Measurements from ENCODE around the gene MLKL.
"Not testable (repeated sequence)": the region's sequence is repeated elsewhere in the genome, so short reads cannot be mapped to it uniquely, and the experiment has no call there.

The MLKL gene

DNA sequence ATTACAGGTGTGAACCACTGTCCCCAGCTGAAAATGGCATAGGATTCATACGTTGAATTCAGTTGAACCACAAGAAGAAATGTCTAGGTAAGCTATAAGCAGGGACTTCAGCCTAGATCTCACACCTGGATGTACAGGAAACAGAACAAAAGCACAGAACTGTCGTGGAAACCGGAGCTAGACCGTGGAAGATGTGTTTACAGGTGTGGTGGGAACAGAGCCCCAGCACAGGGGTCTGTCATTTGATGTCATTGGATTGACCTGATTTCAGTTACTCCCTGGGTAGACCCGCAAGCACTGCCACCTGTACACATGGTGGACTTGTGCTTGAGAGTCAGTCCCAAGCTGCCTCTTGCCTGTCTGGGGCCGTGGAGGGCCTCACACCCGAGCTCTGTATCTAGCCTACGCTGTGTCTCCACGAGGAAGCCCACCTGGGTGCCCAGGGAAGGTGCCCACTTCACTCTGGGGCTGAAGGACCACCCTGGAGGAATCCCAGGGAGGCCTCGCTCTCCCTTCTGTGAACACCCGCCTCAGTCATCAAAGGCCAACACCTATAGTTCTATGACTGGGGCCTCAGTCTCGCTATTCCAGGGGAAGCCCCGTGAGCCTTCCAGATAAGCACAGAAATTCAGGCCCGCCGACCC lies 32.2 kb upstream of the MLKL start:
- no peak for DNase-seq (ENCODE audit: low spot score)

DNA sequence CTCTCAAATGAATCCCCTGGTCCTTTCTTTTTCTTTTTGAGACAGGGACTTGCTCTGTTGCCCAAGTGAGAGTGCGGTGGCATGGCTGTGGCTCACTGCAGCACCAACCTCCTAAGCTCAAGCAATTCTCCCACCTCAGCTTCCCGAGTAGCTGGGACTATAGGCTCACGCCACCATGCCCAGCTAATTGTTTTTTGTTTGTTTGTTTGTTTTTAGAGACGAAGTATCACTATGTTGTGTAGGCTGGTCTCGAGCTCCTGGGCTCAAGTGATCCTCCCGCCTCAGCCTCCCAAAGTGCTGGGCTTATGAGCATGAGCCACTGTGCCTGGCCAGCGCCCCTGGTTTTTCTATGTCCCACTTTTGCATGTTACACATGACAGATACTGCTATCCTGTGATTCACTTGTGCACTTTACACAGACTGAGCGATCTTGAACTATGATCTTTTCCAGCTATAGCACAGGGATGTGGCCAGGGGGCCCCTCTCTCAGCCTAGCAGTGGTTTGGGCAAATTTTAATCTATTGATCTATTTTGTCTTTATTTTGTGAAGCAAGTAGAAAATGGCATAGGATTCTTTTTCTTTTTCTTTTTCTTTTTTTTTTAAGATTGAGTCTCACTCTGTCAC lies 31.3 kb upstream of the MLKL start:
- DNase-seq (ENCODE audit: low spot score) = no peak

DNA sequence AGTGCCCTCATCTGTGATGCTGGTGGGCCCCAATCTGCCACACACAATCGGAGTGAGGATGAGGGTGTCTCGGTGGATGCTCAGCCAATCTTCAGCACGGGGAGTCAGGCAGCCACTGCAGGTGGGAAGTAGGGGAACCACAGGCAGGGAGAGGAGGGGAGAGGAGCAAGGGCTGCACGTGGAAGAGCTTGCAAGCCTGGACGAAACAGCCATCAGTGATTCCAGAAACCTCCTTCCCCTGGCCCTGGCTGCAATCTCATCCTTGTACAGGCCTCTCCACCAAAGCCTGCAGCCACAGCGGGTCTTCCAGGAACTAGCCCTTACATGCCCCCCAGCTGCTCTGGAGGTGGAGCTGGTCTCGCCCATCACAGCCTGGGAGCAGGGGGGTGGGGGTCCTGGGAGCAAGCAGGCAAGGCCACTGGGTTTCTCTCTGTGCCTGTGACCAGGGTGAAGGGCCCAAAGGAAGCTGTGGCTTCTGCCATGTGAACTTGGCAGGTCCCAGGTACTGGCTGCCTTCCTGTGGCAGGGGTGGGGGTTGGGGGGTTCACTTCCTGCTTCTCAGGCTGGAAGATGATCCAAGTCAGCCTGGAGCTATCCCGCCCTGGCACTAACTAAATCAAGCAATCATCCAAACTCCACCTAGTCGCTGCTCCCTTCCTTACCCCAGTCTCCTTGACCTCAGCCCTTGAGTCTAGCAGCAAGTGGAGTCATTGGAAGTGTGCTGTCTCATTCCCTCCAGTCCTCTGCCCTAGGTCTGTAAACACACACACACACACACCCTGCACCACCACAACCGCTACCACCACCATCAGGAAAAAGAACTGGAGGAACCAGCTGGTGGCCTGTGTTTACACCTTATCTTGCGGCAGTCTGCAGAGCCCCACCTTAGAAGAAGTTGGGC lies 29.4 kb upstream of the MLKL start:
- no peak for DNase-seq (ENCODE audit: low spot score)

DNA sequence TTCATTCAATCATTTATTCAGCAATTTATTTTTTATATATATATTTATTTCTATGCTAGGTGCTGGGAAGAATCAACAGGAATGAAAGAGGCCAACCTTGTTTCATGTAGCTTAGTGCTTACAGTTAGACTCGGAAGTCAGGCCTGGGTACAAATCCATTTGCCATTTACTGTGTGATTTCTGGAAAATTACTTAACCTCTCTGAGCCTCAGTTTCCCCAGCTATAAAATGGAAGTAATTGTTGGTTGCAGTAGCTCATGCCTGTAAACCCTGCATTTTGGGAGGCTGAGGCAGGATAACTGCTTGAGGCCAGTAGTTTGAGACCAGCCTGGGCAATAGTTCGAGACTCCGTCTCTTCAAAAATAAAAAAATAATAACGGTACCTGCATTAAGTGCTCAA lies 27.2 kb upstream of the MLKL start:
- DNase-seq (ENCODE audit: low spot score) = no peak

DNA sequence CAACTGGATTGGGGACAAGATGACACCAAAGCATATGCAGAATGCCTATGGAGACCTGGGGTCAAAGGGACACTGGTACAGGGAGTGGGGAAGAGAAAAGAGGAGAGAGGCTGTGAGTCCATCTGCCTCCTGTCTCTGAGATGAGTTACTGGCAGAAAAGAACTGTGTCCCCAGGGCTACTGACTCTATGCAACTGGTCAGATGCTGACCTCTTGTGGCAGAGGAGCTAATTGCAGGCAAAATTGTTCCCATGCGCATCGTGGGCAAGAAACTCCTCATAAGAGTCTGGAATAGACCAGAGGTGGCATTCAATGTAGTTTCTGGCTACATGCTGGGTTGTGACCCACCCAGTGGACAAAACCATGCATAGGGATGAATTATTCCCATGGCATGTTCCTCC lies 26.1 kb upstream of the MLKL start:
- no peak for DNase-seq (ENCODE audit: low spot score)

DNA sequence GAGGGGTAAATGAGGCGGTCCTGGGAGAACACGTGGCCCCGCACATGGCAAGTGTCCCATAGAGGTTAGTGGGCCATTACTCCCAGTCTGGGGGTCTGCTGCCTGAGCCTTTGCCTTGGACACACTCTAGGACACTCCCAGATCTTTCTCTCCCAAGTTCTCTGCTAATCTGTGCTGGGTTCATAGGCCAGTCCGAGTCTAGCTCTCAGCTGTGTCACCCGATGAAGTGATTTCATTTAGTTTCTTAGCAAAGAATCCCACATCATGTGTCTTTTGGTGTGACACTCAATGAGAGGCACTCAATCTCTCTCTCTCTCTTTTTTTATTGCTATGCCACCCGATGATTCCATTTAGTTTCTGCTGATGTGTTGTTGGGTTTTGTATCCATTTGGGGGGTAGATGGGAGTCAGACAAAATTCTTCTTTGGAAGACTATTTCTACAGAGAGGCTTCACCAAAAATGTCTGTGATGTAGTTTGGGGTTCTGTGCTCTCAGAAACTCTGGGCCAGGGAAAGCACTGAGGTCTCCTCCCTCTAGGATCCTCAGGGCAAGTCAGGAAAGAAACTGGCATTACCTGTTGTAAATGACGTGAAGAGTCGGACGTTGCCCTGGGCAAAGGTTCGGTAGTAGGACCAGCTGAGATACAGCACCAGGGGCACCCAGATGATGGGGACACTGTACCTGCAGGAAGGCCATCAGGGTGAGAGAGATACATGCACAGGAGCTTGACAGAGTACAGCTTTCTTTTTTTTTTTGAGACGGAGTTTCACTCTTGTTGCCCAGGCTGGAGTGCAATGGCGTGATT lies 25.2 kb upstream of the MLKL start:
- no peak for DNase-seq (ENCODE audit: low spot score)

DNA sequence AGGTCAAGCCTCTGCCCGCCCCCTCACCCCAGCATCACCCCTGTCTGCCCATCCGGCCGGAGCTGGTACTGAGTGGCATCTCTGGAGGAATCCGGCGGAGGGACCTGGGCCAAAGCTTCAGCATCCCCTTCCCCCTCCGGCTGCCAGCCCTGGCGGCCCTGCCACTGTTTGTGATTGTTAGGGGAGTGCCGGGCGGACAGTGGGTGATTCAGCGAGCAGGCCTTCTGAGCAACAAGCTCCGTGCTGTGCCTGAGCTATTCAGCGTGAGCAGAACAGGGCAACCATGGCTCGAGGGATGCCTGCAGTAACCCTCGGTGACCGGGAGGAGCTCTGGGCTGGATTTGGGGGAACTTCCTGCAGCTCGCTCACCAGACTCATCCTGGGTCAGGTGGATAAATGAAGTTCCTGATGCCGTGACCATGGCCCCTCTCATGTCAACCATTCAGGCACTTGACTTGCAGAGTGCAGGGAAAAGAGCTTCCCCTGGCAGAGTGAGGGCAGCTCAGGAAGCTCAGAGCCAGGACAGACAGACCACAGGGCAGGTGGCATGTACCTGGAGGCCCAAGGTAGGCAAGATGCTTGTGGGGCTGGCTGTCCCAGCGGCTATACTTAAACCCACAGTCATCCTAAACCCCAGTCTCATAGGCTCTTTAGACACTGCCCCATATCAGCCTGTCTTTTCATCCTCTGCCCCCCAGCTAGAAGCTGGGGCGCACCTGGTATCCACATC lies 24.3 kb upstream of the MLKL start:
- peak; percentile 93 for DNase-seq (ENCODE audit: low spot score)

DNA sequence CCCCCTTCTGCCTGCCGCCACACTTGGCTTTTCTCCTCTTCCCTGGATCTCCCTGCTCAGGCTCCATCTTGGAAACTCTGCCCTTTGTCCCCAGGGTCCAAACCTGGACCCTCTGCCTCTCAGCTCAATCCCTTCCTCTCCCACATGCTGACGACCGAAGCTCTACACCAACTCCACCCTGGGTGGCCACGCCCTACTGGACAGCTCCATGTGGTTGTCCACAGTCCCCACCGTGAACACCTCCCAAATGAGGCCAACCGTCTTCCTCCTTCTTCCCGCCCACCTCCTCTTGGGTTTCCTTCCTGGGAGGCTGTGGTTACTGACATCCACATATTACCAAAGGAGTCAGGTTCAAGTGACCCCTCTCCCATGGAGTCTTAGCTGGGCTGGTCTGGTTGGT lies 22.6 kb upstream of the MLKL start:
- DNase-seq (ENCODE audit: low spot score) = no peak

DNA sequence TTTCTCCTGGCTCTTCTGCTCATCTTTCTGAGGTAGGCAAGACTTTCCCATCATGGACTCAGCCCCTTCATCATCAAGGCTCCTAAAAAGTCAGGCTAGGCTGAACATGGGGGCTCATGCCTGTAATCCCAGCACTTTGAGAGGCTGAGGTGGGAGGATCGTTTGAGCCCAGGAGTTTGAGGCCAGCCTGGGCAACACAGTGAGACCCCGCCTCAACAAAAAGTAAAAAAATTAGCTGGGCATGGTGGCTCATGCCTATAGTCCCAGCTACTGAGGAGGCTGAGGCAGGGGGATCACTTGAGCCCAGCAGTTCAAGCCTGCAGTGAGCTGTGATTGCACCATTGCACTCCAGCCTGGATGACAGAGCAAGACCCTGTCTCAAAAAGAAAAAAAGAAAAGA lies 21.5 kb upstream of the MLKL start:
- not testable (repeated sequence) for DNase-seq (ENCODE audit: low spot score)

DNA sequence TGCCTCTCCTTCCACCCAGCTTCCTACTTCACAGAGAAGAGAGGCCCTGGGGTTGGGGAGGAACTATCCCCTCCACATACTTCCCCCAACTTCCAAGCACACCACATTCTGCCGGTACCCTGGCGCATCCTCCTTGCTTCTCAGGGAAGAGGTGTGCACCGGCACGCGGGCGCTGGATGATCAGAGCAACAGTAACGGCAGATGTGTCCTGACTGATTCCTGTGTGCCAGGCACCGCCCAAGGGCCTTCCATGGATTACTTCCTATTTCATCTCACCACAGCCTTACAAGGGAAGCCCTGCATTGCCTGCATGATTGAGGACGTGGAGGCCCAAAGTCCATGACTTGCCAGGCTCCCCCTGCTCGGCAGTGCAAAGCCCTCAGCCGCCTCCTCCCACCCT lies 21.1 kb upstream of the MLKL start:
- DNase-seq (ENCODE audit: low spot score) = no peak

DNA sequence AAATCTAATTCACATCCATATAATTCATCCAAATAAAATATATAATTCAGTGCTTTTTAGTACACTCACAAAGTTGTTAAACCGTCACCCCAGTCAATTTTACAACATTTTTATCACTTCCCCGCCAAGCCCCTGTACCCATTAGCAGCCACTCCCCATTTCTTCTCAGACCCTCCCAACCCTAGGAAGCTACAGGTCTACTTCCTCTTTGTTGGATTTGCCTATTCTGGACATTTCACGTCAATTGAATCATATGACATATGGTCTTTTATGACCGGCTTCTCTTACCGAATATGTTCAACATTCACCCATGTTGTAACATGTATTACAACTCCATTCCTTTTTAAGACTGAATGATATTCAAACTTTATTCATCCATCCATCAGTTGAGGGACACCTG lies 19.9 kb upstream of the MLKL start:
- no peak for DNase-seq (ENCODE audit: low spot score)

DNA sequence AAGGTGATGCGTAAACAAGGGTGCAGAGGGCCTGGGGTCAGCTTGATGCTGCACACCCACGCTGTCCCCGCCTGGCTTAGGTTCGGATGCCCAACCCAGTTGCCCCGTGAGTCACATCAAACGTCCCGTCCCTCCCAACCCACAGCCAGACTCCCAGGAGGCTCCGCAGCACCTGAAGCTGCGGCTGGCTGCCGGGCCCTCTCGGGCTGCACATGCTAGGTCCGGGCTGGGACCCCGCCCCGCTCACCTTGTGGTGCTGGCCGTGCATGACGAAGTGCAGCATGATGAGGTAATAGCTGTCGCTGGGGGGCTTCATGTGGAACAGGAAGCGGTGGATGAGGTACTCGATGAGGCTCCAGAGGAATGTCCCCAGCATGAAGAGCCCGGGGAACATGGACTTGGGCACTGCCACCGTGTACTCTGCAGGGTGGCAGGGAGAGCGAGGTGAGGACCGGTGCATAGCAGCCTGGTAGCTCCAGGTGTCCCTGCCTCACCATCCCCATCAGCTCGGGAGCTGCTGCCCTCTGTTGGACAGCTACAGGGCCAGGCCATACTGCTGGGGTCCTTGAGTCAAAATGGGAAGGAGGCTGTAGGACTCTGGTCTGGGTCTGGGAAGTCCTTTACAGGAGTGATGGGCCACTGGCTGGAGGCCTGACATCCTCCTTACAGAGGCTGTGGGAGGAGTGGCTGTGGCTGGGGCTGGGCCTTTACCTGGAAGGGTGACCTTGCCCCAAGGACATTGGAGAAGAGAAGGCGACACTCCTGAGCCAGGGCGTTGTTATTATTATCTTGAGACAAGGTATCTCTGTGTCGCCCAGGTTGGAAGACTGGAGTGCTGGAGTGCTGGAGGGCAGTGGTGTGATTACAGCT lies 18.3 kb upstream of the MLKL start:
- DNase-seq (ENCODE audit: low spot score) = no peak

DNA sequence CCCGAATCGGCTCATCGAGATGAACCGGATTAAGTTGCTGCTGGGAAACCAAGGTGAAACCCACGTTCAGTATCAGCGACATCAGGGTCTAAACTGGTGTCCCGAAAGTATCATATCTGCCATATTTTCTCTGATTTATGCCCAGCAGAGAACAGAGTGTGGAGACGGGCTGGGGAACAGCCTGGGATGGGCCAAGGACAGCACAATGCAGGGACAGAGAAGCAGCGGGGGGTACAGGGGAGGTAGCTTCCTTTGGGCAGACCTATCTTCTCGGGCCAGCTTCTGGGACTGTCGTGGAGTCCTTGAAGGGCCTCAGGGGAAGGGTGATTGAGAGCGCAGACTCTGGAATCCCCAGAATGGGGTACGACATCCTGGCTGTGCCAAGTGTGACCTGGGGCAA lies 17.5 kb upstream of the MLKL start:
- DNase-seq (ENCODE audit: low spot score) = no peak

DNA sequence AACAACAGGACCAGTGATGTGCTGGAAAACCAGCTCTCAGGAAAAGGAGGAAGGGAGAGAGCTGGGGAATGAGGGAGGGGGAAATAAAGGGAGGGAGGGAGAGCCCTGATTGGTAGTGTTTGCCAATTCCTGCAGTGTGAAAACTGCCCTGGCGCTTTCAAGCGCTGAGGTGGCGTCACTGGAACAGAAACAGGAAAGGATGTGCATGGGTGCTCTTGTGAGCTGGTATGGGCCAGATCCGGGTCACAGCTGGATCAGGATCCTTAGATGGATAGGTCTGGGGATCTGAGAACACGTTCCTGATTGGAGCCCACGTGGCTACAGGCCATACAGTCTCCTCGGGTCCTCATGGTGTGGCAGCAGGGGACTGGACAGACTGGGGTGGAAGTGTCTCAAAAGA lies 16.7 kb upstream of the MLKL start:
- DNase-seq (ENCODE audit: low spot score) = no peak

DNA sequence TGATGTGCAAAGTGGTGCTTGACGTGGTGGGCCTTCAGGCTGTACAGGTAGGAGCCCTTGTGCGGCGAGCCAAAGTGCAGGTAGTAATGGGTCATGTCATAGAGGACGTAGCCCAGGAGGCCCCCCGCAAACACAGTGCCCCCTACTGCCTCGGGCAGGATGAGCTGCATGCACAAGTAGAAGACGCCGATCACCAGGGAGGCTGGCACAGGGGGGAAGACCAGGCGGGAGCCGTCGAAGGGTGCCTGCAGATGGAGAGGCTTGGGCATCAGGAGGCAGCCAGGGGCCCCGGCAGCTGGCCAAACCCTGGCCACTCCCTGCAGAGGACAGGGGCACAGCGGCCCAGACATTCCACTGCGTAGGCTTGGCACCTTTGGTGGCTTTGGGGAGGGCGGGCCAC lies 15.7 kb upstream of the MLKL start:
- no peak for DNase-seq (ENCODE audit: low spot score)

DNA sequence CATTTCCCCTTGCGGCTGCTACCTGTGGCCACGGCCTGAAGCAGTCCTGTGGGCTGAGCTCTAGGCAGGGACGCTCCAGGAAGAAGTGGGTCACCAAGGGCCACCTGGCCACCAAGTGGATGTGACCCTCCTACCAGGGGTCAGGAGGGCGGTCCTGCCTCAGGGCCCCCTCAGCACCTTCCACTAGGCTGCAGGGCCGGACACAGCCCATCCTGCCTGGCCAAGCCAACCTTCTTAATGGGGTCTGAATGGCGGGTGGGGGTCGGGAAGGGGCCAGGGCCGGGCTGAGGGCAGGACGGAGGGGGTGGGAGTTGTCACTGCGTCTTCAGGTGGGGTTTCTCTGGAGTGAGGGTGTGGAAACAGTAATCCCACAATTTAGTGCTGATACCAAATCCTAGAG lies 13.2 kb upstream of the MLKL start:
- DNase-seq (ENCODE audit: low spot score) = no peak

DNA sequence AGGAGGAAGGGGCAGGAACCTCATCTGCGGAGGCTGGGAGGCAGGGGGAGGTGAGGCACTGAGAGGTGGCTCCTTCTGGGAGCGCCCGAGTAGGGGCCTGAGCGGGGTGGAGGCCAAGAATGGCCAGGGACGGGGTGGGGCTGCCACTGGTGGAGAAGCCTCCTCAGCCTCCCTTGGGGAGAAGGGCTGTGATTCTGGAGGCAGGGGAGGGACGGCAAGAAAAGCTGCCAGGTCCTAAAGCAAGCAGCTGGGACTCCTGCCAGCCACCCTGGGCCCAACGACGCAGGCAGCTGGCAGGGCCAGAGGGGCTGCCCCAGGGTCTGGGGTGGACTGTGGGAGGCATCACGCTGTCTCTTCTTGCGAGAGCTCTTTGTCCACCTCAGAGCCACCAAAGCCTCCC lies 12.7 kb upstream of the MLKL start:
- no peak for DNase-seq (ENCODE audit: low spot score)

DNA sequence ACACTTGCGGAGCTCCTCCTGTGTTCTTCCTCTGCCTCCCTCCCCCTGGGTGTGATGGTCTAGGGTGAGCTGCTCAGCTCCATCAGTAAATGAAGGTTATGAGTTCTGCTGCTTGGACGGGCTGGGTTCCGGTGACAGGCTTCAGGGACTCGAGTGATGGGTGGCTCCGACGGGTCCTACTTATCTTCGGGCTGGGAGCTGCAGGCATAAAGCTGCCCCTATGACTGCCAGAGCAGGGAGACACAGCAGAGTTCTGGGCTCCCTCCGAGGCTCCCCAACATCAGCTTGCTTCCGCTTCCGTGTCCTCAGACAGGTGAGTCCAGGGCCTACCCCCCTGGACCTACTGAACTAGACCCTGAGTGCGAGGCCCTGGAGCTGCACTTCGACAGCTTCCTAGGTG lies 11.3 kb upstream of the MLKL start:
- DNase-seq (ENCODE audit: low spot score) = no peak

DNA sequence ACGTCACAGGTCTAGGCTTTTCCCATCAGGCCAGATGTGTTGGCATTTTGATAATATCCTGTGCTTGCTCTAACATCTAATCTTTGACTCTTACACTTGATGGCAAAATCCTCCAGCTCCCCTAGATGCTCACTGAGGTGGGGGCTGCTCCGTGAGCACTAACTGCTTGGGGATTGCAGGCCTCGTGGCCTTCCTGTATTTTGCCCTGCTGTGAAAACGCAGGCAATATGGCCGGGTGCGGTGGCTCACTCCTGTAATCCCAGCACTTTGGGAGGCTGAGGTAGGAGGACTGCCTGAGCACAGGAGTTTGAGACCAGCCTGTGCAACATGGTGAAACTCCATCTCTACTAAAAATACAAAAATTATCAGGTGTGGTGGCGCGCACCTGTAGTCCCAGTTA lies 9.7 kb upstream of the MLKL start:
- peak; percentile 0 for DNase-seq (ENCODE audit: low spot score)

DNA sequence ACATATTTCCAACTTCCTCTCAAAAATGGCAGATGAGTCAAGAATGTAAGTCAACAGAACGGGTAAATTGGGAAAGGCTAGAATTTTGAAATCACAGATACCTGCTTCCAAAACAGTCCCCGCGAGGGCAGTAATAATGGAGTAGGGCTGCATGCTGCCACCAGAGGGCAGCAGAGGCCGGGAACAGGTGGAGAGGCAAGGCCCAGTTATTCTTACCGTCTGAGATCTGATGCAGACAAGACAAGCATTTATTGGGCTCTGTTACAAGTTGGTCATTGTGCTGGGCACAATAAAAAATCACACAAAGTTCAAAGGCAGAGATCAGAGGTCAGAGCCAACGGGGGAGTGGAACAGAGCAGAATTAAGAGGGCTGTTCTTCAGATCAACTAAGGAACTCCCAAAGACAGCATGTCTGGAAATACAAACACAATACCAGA lies 8.8 kb upstream of the MLKL start:
- DNase-seq (ENCODE audit: low spot score) = peak; percentile 75

DNA sequence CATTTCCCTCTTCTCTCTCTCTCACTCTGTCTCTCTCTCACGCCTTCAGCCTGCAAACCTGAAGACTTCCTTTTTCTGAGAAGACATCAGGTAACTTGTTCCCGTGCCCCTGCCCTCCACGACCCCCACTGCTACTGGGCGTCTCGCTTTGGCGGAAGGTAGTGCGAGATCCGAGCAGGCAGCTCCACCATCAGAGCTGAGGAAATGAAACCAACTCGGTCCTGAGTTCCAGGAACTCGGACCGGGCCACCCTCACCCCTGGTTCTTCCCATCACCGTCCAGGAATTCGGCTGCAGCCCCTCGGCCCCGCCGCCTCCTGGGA lies 585 bp downstream of the MLKL start:
- DNase-seq (ENCODE audit: low spot score) = peak; percentile 65
